Activated naive CD8-positive, alpha-beta T cell (primary cell): ENCODE data around the gene EIF5.

Experiments used
- H3K27ac Mint-ChIP-seq: one replicate; pipeline ENCODE4 v1.8.0; 2021; ENCODE audit warnings: mixed read lengths
- H3K27me3 Mint-ChIP-seq: one replicate; pipeline ENCODE4 v1.8.0; 2021; ENCODE audit warnings: mixed read lengths
- H3K36me3 Mint-ChIP-seq: one replicate; pipeline ENCODE4 v1.8.0; 2021; ENCODE audit warnings: mixed read lengths
- H3K4me1 Mint-ChIP-seq: one replicate; pipeline ENCODE4 v1.8.0; 2021; ENCODE audit warnings: low read depth, mixed read lengths
- H3K4me3 Mint-ChIP-seq: one replicate; pipeline ENCODE4 v1.8.0; 2021; ENCODE audit warnings: mild to moderate bottlenecking, mixed read lengths
- H3K9me3 Mint-ChIP-seq: one replicate; pipeline ENCODE4 v1.8.0; 2021; ENCODE audit warnings: low read depth, mixed read lengths

EIF5 gene

DNA sequence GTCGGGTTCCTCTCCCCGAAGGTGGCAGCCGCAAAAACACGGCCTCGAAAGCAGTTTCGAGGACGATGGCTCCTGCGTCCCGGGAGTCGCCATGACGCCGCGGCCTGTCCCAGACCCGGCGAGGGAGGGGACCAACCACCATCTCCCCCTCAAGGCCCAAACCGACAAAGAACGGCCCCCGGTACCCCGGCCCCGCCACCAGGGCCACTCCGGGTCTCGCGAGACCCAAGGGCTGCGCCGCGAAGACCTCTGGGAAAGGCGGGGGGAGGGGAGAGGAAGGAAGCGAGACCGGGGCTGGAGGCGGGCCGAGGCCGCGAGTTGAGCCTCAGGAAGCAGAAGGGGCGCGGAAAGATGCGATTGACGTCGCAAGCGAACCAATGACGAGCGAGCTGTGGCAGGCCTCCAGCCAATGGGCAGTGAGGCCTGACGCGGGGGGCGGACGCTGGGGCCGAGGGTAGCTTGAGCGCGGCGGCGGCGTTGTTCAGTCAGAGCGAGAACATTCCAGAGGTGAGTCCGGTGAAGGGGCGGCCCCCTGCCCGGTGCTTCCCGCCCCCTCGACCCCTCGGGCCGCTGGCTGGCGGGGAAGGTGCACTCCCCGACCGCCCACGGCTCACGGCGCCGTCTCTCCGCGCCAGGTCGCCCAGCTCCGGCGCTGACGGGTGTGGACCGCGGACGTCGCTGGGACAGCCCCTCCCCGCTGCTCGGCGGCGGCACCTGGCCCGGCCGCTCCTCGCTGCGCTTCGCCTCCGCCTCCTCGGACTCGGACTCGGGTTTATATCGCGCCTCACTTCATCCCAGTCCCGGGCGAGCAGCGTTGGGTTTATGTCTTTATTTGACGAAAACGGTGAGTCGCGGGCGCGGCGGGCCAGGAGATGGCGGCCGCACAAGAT, at the start of gene EIF5:
Gene EIF5 (plus strand): TSS at position 484 of the 890 bp plus-strand sequence. CDS start 1,624 bp downstream, outside the sequence.
- Mint-ChIP-seq H3K27ac (peak within 1 kb of the TSS; percentile 95), H3K4me1 (peaks cover 52% of the 10 kb centered on the region), H3K9me3 (no peaks in the 10 kb centered on the region), H3K27me3 (no peaks in the 10 kb centered on the region), H3K36me3 (peaks cover 17% of the 10 kb centered on the region), H3K4me3 (peak within 1 kb of the TSS; percentile 96)

DNA sequence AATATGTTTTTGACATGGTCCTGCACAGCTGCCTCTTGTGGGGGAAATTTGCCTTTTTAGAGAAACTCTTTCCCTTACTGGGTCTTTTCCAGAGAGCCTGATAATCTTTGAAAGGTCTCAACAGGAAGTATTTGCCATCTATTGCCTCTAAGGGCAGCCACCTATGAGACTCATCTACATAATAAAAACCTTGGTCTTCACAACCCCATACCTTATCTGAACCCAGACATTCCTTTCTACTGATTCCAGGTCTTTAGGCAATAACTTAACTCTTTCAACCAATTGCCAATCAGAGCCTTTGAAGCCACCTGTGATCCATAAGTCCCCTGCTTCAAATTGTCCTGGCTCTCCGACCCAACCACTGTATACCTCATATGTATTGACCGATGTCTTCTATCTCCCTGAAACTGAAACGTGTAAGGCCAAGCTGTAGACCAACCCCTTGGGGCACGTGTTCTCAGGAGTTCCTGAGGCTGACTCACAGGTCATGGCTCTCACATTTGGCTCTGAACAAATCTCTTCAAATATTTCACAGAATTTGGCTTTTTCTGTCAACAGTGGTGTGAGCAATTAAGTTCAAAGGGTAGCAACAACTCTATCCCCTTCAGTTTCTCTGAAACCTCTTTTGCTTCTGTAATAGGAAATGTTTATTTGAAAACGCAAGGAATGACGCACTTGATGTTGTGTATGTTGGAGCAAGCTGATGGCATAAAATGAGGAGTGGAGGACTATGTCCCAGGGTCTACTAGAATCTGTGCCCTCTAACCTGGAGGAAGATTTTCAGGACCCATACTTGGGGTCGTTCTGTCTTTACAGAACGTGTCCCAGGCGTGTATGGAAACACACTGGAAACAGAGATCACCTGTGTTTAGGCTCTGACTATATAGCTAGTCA, 49.2 kb upstream of the EIF5 start:
- Mint-ChIP-seq H3K36me3 (no peaks in the 10 kb centered on the region), H3K27me3 (peaks cover 39% of the 10 kb centered on the region), H3K4me3 (no peak overlapping the region), H3K27ac (no peak overlapping the region), H3K9me3 (no peaks in the 10 kb centered on the region), H3K4me1 (peaks cover 8% of the 10 kb centered on the region)

DNA sequence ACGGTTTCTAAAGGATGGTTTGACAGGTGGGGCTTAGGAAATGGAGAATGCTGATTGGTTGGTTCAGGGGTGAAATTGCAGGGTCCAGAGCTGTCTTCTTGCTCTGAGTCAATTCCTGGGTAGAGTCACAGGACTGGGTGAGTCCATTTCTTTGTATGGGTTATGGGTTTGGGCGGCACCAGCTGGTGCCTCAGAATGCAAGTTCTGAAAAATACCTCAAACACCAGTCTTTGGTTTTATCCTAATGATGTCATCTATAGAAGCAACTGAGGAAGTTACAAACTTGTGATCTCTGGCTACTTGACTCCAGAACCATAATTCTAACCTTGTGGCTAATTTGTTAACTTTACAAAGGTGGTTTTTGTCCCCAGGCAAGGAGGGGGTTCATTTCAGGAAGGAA, 47.6 kb upstream of the EIF5 start:
- Mint-ChIP-seq H3K4me1 (no peaks in the 10 kb centered on the region), H3K27me3 (peaks cover 32% of the 10 kb centered on the region), H3K4me3 (no peak overlapping the region), H3K9me3 (no peaks in the 10 kb centered on the region), H3K27ac (no peak overlapping the region), H3K36me3 (no peaks in the 10 kb centered on the region)

DNA sequence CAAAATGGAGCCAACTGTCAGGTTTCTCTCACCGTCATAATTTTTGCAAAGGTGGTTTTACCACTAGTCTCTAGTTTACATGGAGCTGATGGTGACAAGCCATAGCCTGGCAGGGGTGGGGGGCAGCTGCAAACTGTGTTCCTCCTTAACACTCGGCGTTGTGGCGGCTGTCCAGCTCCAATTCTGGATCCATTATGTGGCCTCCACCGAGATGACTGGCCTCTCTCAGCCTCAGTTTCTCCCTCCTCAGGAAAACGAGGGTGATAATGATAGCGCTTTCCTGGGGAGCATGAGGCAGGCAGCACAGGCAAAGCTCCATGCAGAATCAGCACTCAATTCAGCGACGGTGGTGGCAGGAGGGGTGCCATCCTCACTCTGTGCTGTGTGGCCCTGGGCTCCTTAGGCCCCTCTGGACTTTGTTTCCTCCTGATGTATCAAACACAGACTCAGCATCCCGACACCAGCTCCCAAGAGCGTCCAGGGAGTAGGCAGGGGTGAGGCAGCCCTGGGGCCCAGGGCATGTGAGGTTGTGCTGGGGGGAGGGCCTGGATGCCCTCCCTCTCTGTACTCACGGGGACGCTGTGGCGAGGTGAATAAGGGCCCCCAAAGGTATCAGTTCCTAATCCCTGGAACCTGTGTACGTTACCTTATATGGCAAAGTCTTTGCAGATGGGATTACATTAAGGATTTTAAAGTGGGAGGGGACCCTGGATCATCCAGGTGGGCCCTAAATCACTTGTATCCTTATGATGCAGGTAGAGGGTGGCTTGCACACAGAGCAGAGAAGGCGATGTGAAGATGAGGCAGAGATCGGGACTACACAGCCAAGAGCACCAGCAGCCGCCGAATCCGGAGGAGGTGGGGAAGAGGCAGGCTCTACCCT, 46.8 kb upstream of the EIF5 start:
- Mint-ChIP-seq H3K4me3 (no peak overlapping the region), H3K27ac (no peak overlapping the region), H3K9me3 (no peaks in the 10 kb centered on the region), H3K36me3 (no peaks in the 10 kb centered on the region), H3K27me3 (peaks cover 28% of the 10 kb centered on the region), H3K4me1 (no peaks in the 10 kb centered on the region)

DNA sequence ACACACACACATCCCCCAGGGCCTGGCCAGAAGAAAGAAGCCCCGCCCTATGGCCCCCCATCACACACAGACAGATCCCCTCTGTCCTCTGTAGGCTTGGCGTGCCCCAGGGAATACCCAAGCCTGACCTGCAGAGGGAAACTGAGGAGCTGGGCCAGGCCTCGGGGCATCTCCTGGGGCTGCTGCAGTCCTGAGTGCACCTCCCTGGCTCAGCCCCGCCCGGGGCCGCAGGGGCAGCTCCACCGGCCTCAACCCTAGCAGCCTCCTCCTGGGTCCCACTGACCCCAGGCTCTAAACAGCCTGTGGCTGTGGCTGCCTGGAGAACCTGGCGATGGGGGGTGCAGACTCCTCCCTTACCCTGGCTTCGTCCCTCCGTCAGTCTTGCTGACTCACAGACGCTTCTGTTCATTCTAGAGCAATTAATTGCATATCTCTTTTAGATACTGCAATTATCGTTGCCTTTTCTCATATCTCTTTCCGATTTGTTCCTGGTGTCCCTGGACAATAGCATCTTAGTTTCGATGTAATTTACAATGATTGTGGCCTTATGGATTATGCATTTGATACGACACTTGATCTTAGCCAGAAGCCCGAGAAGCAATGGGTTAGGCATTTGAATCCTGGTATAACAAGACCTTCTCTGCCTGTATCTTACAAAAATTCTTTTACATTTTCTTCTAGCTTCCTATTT, 45.8 kb upstream of the EIF5 start:
- no peak overlapping the region for H3K4me3 Mint-ChIP-seq

DNA sequence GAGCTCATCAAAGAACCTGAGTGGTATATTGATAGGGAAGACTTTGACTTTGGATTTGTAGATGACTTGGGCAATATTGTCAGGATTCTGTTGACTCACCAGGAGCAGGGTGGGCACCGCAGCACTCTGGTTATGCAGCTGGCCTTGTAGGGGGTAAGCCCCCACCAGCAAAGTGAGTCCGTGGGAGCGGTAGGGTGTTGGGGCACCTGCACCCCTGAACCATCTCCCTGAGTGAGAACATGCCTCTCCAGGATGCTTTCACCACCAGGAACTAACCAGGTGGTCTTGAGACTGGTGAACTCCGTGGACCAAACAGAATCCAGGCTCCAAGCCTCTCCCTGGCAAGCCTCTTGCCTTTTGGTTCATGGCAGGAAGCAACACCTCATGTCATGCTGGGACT, 44.0 kb upstream of the EIF5 start:
- Mint-ChIP-seq H3K9me3 (no peaks in the 10 kb centered on the region), H3K27me3 (peaks cover 19% of the 10 kb centered on the region), H3K4me1 (no peaks in the 10 kb centered on the region), H3K36me3 (no peaks in the 10 kb centered on the region), H3K27ac (no peak overlapping the region), H3K4me3 (no peak overlapping the region)

More for the DNA sequence above, 45.8 kb upstream of the EIF5 start:
- Mint-ChIP-seq H3K4me1 (no peaks in the 10 kb centered on the region), H3K27me3 (peaks cover 24% of the 10 kb centered on the region), H3K9me3 (no peaks in the 10 kb centered on the region), H3K27ac (no peak overlapping the region), H3K36me3 (no peaks in the 10 kb centered on the region)

DNA sequence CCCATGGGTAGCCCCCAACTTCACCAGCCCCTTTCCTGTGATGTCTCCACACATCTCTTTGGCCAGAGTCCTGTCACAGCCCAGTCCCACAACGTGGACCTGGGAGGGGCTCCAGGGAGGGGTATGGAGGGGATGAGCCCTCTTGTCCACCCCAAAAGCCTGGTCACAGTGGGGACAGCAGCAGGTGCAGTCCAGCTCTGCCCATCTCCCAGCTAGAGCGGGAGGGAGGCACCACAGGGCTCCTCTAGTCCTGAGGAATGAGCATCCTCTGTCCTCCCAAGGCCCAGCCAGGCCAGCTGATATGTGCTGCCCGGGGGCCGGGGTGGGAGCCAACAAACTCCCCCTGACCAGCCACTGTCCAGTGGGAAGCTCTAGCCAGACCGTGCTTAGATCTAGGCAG, 43.5 kb upstream of the EIF5 start:
- H3K27me3 Mint-ChIP-seq, result peaks cover 17% of the 10 kb centered on the region
- H3K27ac Mint-ChIP-seq, result no peak overlapping the region
- H3K4me3 Mint-ChIP-seq, result no peak overlapping the region
- no peaks in the 10 kb centered on the region for H3K9me3 Mint-ChIP-seq
- no peaks in the 10 kb centered on the region for H3K4me1 Mint-ChIP-seq
- no peaks in the 10 kb centered on the region for H3K36me3 Mint-ChIP-seq

DNA sequence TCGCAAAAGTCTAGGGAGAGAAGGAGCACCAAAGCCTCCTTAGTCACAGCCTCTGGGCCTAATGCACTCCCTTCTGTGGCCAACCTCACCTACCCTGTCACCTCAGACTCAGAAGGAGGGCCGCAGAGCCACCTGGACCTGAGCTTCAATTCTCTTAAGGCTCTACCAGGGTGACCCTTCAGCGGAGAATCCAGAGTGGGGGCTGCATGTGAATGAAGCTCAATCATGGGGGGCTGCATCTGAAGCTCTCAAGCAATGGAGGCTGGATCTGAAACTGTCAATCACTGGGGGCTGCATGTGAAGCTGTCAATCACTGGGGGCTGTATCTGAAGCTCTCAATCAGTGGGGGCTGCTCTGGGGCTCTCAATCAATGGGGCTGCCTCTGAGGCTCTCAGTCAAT, 43.1 kb upstream of the EIF5 start:
- Mint-ChIP-seq H3K27me3 (peaks cover 15% of the 10 kb centered on the region), H3K4me3 (no peak overlapping the region), H3K9me3 (no peaks in the 10 kb centered on the region), H3K4me1 (no peaks in the 10 kb centered on the region), H3K36me3 (no peaks in the 10 kb centered on the region), H3K27ac (no peak overlapping the region)

DNA sequence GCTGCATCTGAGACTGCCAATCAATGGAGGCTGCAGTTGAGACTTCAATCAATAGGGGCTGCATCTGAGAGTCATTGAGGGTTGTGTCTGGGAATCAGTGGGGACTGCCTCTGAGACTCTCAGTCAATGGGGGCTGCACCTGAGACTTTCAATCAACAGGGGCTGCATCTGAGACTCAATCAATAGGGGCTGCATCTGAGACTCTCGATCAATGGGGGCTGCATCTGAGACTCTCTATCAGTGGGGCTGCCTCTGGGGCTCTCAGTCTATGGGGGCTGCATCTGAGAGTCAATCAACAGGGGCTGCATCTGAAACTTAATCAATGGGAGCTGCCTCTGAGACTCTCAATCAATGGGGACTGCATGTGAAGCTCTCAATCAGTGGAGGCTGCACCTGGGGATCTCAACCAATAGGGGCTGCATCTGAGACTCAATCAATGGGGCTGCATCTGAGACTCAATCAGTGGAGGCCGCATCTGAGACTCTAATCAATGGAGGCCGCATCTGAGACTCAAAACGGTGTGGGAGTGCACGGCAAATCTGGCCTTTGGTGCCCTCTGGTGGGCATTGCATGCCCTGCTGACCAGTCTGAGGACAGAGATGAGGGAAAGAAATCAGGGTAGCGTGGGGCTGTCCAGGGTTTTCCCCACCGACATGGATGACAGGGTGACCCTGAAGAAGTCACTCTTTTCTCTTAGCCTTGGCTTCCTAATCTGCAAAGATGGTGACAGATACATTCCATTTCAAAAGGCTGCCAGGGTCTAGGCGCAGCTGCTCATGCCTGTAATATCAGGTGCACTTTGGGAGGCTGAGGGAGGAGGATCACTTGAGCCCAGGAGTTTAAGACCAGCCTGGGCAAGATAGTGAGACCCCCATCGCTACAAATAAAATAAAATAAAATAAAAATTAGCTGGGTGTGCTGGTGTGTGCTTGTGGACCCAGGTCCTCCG, 41.3 kb upstream of the EIF5 start:
- no peaks in the 10 kb centered on the region for H3K36me3 Mint-ChIP-seq
- peaks cover 9% of the 10 kb centered on the region for H3K27me3 Mint-ChIP-seq
- H3K4me3 Mint-ChIP-seq, result no peak overlapping the region
- no peak overlapping the region for H3K27ac Mint-ChIP-seq
- no peaks in the 10 kb centered on the region for H3K4me1 Mint-ChIP-seq
- H3K9me3 Mint-ChIP-seq, result no peaks in the 10 kb centered on the region

DNA sequence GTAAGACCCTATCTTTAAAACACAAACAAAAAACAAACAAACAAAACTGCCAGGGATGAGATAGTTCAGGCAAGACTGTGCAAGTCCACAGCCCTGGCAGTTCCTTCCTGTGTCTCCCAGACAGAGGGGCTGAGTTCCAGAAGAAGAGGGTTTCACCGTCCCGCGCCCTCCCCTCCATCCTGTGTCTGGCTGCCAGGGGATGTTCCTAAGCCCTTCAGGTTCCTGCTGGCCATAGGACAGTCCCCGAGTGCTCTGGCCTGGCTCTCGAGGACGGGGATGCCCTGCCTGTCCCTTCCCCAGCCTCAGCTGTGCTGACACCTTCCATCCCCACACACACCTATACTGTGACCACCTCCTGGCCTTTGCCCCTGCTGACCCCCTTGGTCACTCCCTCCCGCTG, 40.6 kb upstream of the EIF5 start:
- Mint-ChIP-seq H3K27me3 (peaks cover 6% of the 10 kb centered on the region), H3K9me3 (no peaks in the 10 kb centered on the region), H3K4me1 (no peaks in the 10 kb centered on the region), H3K36me3 (no peaks in the 10 kb centered on the region), H3K4me3 (no peak overlapping the region), H3K27ac (no peak overlapping the region)

DNA sequence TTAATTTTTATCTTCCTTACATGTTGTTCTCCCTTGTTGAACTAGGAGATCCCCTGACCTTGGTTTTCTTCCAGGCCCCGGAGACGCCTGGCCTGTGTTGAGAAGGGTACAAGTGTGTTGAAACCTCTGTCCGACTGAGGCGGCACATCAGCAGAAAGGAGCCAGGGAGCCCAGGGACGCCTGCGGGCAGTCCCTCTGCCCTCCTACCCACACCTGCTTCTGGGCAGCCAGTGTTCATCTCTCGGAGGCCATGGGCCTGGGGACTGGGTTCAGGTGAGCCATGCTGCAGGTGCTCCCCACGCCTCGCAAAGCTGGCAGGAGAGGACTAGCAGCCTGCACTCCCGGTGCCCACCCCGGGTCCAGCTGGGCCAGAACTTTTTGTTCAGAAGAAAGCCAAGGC, 39.9 kb upstream of the EIF5 start:
- H3K27me3 Mint-ChIP-seq, result peaks cover 6% of the 10 kb centered on the region
- H3K4me3 Mint-ChIP-seq, result no peak overlapping the region
- no peaks in the 10 kb centered on the region for H3K4me1 Mint-ChIP-seq
- H3K27ac Mint-ChIP-seq, result no peak overlapping the region
- H3K36me3 Mint-ChIP-seq, result no peaks in the 10 kb centered on the region
- no peaks in the 10 kb centered on the region for H3K9me3 Mint-ChIP-seq

DNA sequence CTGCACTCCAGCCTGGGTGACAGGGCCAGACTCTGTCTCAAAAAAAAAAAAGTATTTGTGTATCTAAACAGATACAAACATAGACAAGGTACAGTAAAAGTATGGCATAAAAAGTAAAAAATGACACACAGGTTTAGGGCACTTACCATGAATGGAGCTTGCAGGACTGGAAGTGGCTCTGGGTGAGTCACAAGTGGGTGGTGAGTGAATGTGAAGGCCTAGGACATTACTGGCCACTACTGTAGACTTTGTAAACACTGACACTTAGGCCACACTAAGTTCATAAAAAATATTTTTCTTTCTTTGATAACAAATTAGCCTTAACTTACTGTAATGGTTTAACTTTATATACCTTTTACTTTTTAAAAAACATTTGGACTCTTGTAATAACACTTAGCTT, 38.0 kb upstream of the EIF5 start:
- Mint-ChIP-seq H3K9me3 (no peaks in the 10 kb centered on the region), H3K27me3 (peaks cover 6% of the 10 kb centered on the region), H3K27ac (no peak overlapping the region), H3K4me1 (no peaks in the 10 kb centered on the region), H3K4me3 (no peak overlapping the region), H3K36me3 (no peaks in the 10 kb centered on the region)

DNA sequence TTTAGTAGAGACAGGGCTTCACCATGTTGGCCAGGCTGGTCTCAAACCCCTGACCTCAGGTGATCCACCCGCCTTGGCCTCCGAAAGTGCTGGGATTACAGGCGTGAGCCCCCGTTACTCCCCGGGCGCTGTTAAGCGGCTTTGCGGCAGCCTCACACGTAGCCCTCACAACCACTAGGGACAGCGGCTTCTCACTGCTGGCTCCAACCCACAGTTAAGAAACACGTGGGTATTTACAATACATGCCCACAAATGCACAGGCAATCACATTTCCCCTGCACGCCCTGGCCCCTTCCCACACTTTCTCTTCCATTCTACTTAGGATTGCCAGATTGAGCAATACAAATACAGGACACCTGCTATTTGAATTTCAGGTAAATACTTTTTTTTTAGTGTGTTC, 37.0 kb upstream of the EIF5 start:
- Mint-ChIP-seq H3K9me3 (no peaks in the 10 kb centered on the region), H3K4me1 (no peaks in the 10 kb centered on the region), H3K27ac (no peak overlapping the region), H3K4me3 (no peak overlapping the region), H3K27me3 (peaks cover 6% of the 10 kb centered on the region), H3K36me3 (no peaks in the 10 kb centered on the region)
